DND-41 (cell line): ENCODE measurements around the gene CDCA5.

Experiments
- ATAC-seq: fragments of 200-7000 bp; cut with Tn5 transposase; 3 replicates; pipeline ENCODE4 v1.9.1; 2021; ENCODE audit warnings: low read depth; ENCODE audit not compliant: insufficient read depth
- DNase-seq: peaks from one replicate; pipeline ENCODE4 v3.0.0-alpha.2; 2020
- H2AFZ ChIP-seq: 2 replicates; pipeline ENCODE4 v1.6.0; 2012; ENCODE audit warnings: low read depth, low read length
- H3K27ac ChIP-seq: 2 replicates; pipeline ENCODE4 v1.5.1; 2012; ENCODE audit warnings: low read length, inconsistent platforms
- H3K27me3 ChIP-seq: fragments of 200-600 bp; sonication (generic); 2 replicates; pipeline ENCODE4 v1.6.0; 2012; ENCODE audit warnings: low read length, mild to moderate bottlenecking, inconsistent platforms; ENCODE audit not compliant: insufficient read depth, poor library complexity
- H3K36me3 ChIP-seq: 2 replicates; pipeline ENCODE4 v1.5.1; 2012; ENCODE audit warnings: low read length, inconsistent platforms; ENCODE audit not compliant: insufficient read depth
- H3K4me1 ChIP-seq: 2 replicates; pipeline ENCODE4 v1.5.1; 2012; ENCODE audit warnings: mild to moderate bottlenecking, low read length; ENCODE audit not compliant: insufficient read depth
- H3K4me2 ChIP-seq: 2 replicates; pipeline ENCODE4 v1.6.0; 2012; ENCODE audit warnings: mild to moderate bottlenecking, moderate library complexity, low read length, inconsistent platforms; ENCODE audit not compliant: insufficient read depth
- H3K4me3 ChIP-seq, 2 experiments: fragments of 200-600 bp in 1 of 2; shearing (Covaris generic) in 1 of 2; 2 replicates each; pipeline ENCODE4 v1.5.1; 2012 to 2016; ENCODE audit warnings: inconsistent platforms in 2 of 2, low read length in 2 of 2, mild to moderate bottlenecking in 2 of 2, low read depth in 1 of 2, moderate library complexity in 1 of 2
- H3K79me2 ChIP-seq: 2 replicates; pipeline ENCODE4 v1.6.0; 2012; ENCODE audit warnings: low read length, inconsistent platforms; ENCODE audit not compliant: insufficient read depth
- H3K9ac ChIP-seq: 2 replicates; pipeline ENCODE4 v1.6.0; 2012; ENCODE audit warnings: low read depth, mild to moderate bottlenecking, inconsistent platforms, low read length, moderate library complexity
- H3K9me3 ChIP-seq: 2 replicates; pipeline ENCODE4 v1.5.1; 2012; ENCODE audit warnings: low read length, moderate library complexity, mild to moderate bottlenecking, inconsistent platforms; ENCODE audit not compliant: insufficient read depth, severe bottlenecking
- H4K20me1 ChIP-seq: 2 replicates; pipeline ENCODE4 v1.6.0; 2012; ENCODE audit warnings: low read length; ENCODE audit not compliant: insufficient read depth
- EZH2 ChIP-seq: IDR thresholded peaks from 3 replicates; pipeline ENCODE4 v1.6.1; 2012; ENCODE audit warnings: borderline replicate concordance, low read depth, mild to moderate bottlenecking, moderate library complexity, low read length, inconsistent platforms; ENCODE audit not compliant: severe bottlenecking
- TF ChIP-seq, protein P1 (sequence below): IDR thresholded peaks from 2 replicates; pipeline ENCODE4 v1.5.1; 2012; ENCODE audit warnings: borderline replicate concordance, low read length, moderate library complexity, mild to moderate bottlenecking; ENCODE audit not compliant: poor library complexity, severe bottlenecking; ENCODE audit errors: extremely low read depth

The CDCA5 gene

DNA sequence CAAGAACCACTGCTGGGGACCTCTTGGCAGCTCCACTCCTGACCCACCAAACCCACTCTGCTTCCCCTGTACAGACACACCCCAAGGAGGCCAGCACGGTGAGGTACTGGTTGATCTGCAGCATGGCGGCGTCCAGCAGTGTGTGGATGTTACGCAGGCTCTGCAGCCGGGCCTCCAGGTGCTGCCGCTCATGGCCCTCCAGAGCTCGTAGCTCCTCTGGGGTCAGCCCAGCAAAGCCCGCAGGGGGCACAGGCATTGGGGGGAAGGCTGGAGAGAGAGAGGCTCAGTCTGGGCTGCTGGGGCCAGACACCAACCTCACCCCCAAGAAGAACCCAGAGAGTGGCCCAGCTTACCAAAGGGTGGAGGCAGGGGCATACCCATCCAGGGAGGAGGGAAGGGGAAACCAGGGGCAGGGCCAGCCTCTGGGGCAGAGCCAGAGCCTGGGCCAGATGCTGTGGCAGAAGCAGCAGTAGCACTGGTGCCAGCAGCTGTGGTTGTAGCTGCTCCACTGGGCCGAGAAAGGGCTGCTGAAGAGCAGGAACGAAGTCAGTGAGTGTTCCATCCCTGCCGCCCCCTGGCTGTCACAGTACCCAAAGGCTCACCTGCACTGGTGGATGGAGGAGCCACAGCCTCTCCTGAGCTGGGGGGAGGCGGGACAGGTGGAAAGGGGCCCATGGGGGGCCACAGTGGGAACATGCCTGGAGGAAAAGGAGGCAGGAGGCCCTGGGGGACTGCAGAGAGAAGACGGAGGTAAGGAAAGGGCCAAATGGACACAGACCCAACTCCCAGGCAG is 46.0 kb upstream of the CDCA5 start:
- H3K27ac ChIP-seq, result no peak overlapping the region
- H3K79me2 ChIP-seq, result peaks cover 26% of the 10 kb centered on the region

DNA sequence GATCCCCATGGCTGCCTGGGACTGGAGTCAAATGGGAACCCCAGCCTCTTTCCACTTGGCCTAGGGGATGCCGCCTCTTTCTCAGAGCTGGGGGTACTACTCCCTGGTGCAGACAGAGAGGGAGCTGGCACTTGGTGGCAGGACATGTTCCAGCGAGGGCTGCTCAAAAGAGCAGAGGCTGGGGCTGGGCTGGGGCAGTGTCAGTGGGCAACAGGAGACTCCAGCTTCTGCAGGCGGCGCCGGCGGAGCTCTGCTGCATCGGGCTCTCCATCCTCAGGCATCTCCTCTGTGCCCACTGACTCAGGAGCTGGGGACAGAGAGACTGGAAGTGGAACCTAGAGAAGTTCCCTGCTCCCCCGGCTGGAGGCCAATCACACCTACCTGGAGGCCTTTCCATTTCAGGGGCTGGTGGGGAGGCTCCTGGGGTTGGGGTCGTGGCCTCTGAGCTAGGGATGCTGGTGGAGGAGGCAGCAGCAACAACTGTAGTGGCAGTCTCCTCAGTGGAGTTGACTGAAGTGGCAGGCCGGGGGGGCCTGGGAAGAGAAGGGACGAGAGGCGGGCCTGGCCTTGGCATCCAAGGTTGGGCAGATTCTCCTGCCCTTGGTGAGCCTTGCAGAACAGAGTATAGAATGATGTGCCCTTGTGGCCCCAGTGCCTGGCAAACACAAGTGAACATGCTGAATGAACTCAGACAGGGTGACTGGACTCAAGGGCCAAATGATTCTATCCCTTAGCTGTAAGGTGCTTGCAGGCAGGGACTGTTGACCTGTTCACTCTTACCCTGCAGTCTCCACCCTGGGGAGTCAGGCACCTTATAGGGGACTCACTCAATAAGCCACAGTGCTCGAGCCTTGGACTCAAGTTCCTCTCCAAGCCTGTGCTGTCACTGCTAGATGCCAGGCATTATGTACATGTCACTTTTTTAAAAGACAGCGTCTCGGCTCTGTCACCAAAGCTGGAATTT is 44.6 kb upstream of the CDCA5 start:
- peaks cover 21% of the 10 kb centered on the region for H3K4me1 ChIP-seq
- no peak overlapping the region for H3K4me3 ChIP-seq
- peaks cover 91% of the 10 kb centered on the region for H3K36me3 ChIP-seq
- no peaks in the 10 kb centered on the region for H3K9me3 ChIP-seq
- peaks cover 14% of the 10 kb centered on the region; the same call in 1 of the 2 replicates for H4K20me1 ChIP-seq
- no peak overlapping the region for H3K27ac ChIP-seq
- peaks cover 27% of the 10 kb centered on the region for H3K79me2 ChIP-seq
- no peaks in the 10 kb centered on the region for H3K27me3 ChIP-seq
- TF ChIP-seq, protein P1, sequence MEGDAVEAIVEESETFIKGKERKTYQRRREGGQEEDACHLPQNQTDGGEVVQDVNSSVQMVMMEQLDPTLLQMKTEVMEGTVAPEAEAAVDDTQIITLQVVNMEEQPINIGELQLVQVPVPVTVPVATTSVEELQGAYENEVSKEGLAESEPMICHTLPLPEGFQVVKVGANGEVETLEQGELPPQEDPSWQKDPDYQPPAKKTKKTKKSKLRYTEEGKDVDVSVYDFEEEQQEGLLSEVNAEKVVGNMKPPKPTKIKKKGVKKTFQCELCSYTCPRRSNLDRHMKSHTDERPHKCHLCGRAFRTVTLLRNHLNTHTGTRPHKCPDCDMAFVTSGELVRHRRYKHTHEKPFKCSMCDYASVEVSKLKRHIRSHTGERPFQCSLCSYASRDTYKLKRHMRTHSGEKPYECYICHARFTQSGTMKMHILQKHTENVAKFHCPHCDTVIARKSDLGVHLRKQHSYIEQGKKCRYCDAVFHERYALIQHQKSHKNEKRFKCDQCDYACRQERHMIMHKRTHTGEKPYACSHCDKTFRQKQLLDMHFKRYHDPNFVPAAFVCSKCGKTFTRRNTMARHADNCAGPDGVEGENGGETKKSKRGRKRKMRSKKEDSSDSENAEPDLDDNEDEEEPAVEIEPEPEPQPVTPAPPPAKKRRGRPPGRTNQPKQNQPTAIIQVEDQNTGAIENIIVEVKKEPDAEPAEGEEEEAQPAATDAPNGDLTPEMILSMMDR, result no peak
- no peak for TF ChIP-seq EZH2
- no peak overlapping the region for H2AFZ ChIP-seq
- ATAC-seq, result peak; percentile 22; the same call in 1 of the 3 replicates
- H3K9ac ChIP-seq, result no peak overlapping the region
- no peak for DNase-seq
- H3K4me2 ChIP-seq, result no peak overlapping the region

More for the DNA sequence above, 46.0 kb upstream of the CDCA5 start:
- Histone ChIP-seq H3K4me3 (no peak overlapping the region), H4K20me1 (peaks cover 21% of the 10 kb centered on the region), H3K4me1 (peaks cover 18% of the 10 kb centered on the region), H3K4me2 (no peak overlapping the region), H2AFZ (no peak overlapping the region), H3K9ac (no peak overlapping the region), H3K36me3 (peaks cover 82% of the 10 kb centered on the region), H3K27me3 (no peaks in the 10 kb centered on the region), H3K9me3 (no peaks in the 10 kb centered on the region)
- DNase-seq, result no peak
- no peak for TF ChIP-seq EZH2
- TF ChIP-seq, protein P1, result no peak
- no peak for ATAC-seq

DNA sequence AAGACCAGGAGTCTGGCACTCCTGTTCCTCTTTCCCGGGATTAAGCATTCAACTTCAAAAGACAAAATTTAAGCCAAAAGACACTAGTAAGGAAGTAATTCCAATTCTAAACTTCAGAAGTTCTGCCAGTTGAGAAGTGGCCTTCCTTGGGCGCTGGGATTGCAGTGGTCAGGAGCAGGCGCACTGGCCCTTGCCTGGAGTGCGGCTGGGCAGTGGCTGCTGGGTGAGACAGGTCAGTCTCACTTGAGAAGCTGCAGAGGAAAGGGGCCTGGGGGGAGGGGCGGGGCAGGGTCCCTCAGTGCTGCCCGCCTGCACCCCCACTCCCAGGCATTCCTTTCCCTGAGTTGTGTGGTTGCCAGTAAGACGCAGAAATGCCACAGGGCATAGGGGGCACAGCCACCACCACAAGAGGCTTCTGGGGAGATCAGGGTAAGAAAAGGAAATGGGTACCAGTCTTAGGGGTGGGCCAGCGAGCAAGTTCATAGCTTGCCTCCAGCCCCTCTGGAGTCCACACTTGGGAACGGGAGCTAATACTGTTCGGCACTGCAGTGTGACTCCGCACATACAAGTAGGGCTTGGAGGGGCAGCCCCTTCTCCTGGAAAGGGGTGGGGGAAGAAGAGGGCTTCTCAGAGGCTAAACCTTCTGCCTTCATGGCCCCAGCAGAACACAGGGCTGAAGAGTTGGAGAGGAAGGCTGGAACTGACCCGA is 43.8 kb upstream of the CDCA5 start:
- TF ChIP-seq, protein P1, result no peak
- no peak for TF ChIP-seq EZH2
- H3K4me2 ChIP-seq, result no peak overlapping the region
- 0 out of 2 replicates have a peak, but pooled peaks cover 6% of the 10 kb centered on the region for H4K20me1 ChIP-seq
- no peak overlapping the region for H3K4me3 ChIP-seq
- no peaks in the 10 kb centered on the region for H3K9me3 ChIP-seq
- no peaks in the 10 kb centered on the region for H3K27me3 ChIP-seq
- no peak overlapping the region for H2AFZ ChIP-seq
- peaks cover 21% of the 10 kb centered on the region for H3K4me1 ChIP-seq
- H3K79me2 ChIP-seq, result peaks cover 26% of the 10 kb centered on the region
- no peak overlapping the region for H3K9ac ChIP-seq
- peaks cover 86% of the 10 kb centered on the region for H3K36me3 ChIP-seq
- H3K27ac ChIP-seq, result no peak overlapping the region
- ATAC-seq (peak; percentile 9; the same call in 1 of the 3 replicates), DNase-seq (no peak)
